Fibroblast of skin of back (primary cell): ENCODE results near the gene FREM2.
A peak's percentile ranks its signal among the peaks of the same experiment; 100 is the strongest.

ENCODE experiments used
- DNase-seq: peaks from one replicate; pipeline ENCODE4 v3.0.0-alpha.2; 2013

The FREM2 gene

DNA sequence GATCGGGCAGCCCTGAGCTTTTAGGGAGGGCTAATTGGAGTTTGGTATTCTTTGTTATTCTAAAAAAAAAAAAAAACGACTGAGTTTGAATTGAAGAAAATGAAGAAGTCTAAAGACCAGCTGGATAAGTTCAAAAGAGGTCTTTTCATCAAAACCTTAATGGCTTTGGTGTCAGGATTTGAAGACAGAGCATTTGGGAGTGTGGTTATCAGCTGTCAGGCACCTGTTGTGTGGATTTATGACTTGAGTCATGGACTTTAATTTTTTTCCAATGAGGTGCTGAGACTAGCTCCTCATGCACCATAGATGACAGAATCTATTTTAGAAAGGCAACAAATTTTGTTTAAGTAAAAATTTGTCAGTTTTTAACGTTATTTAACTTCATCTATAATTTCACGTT, 72.5 kb downstream of the FREM2 start:
- no peak for DNase-seq

DNA sequence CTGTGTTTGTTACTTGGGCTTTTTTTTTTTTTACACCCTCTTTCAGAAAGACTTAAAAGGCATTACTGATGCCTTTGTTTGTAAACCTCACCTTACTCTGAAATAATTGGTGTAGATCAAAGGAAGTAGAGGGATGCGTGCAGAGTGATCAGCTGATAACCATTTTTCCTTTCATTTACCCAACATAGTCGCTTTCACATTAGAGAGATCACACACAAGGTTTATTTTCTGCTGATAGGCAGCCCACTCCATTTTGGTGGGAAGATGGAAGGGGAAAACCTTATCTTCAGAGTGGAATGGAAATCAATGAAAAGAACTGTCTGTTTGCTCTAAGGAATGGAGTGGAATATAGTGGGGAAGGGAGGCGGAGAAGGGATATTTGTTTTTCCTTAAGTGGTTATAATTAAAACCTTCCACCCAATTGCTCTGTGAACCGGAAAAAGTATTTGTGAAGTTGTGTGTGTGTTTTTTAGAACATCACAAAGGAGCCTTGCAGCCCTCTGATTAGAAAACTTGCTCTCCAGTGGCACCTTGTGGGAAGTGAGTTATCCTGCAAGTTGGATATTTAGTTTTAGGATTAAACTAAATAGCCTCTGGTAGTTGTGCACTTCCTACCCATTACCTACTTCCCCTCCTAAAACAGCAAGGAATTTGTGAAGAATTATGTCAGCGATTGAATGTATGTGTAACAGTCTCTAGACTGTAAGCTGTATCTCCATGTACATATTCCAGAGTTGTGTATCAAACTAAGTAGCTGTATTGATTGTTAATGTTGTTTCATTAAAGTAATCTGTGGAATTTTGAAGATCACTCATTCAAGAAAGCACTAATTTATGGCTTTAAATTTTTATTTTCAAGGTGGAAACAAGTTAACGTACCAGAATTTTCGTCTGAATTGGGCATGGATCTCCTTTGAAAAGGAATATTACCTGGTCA, 76.8 kb downstream of the FREM2 start:
- peak; percentile 24 for DNase-seq

DNA sequence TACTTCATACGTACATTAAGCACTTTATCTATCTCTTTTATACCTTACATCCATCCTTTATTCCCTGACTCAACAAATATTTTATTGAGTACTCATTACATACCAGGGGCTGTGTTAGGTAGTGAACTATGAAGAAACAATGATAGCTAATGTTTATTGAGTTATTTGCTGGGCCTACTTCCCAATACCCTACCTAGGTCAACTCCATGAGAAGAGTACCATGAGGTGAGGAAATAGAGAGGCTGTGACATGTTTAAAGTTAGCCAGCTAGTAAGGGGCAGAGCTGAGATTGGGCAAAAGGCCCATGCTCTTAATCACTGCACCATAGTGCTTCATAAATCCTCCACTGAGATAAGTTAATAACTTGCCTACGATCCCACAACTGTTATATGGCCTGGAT, 79.9 kb downstream of the FREM2 start:
- DNase-seq, result no peak

DNA sequence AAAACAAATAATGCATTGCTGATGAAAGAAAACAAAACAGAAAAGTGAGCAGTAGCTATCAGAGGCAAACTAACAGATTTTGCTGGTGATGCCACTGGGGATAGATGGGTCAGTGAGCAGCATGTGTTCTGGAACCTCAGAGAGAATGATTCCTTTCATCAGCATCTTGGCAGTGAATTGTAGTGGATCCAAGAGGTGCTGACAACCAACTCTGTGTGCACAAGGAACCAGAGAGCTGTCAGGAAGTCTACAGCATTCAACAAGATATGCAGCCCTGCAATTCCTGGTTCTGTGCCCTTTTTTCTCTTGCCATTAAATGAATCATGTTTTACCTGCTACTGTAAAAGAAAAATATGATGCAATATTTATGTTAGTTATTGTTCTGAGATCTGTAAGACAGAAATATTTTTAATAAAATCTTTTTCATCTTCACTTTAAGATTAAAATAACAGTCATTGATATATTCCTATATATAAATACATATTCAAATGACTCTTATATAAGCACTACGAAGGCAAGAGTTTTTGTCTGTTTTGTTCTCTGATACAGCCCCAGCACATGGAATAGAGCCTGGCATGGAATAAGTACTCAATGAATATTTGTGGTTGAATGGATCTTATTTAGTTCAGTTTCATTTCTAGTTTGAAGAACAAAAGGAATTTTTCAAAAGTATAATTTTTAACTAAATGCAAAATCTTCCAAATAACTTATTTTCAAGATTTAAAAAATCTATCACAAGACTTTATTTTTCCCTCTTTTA, 80.8 kb downstream of the FREM2 start:
- no peak for DNase-seq

DNA sequence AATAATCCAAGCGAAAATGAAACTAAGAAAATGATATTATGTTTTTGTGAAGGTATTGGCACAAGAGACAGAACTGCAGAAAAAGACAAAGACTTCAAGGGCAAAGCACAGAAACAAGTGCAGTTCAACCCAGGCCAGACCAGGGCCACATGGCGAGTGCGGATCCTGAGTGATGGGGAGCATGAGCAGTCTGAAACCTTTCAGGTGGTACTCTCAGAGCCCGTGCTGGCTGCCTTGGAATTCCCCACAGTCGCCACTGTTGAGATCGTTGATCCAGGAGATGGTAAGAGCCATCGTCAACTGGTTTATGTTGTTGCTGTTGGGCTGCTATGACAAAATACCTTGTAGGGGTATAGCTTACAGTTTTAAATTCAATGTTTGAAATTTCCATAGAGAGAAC, 82.6 kb downstream of the FREM2 start:
- no peak for DNase-seq

DNA sequence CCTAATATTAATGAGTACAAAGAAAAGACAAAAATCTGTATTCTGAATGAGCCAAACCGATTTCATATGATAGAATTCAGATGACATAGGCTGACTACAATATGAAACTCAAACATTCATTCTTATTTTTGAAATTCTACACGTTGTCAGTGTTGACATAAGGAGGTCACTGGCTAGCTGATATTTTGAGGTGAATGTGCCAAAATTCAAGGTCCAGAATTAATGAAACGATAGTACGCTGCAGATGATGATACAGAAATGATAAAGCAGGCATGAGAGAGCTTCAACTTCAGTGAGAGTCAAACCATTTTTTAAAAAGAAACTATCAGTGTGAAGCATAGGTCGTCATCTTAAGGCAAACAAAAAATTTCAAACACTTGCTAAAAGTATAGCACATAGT, 88.2 kb downstream of the FREM2 start:
- no peak for DNase-seq

DNA sequence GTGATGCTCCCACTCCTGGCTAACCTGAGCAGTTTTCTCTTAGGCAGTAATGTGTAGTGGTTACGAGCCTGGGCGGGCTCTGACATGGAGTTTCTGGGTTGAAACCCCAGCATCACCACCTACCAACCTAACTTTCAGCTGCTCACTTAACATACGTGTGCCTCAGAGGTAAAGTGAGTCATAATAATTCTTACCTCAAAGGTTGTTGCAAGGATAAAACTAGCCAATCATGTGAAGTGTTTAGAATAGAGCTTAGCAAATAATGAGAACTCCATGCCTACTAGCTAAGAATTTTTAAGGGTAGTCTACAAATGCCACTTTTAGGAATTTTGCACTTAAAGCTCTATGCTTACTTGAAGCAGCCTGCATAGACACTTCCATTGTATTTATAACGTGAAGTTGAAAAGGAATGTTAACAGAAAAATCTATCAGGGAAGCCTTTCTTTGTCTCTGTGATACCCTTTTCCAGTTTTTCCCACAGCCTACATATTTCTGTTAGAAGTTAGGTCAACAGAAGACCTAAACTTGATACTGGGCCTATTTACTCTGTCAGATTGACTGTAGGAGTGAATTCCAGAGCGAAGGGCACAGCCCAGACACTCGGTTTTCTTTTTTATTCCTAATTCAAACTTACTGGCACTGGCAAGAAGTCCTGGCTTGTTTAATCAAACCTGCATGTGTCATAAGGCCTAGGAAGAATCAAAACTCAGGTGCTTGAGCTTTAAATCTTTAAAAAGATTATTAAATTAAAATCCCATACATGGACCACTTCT, 90.7 kb downstream of the FREM2 start:
- no peak for DNase-seq

DNA sequence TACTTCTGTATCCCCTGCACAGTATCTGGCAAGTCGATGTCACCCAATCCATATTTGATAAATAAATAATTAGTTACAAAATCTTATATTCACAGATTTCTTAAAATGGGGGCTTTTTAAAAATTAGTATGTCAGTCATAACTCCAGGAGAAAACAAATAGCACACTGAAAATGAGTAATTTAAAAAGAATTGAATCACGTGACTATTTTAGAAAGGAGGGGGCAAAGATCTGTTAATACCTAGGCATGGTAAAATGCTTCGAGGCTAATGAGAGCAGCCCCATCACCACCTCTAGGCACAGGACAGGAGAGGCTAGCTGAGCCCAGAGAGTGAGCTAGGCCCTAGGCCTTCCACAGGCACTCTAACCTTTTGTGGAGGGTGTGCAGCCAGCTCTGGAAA, 94.7 kb downstream of the FREM2 start:
- no peak for DNase-seq

DNA sequence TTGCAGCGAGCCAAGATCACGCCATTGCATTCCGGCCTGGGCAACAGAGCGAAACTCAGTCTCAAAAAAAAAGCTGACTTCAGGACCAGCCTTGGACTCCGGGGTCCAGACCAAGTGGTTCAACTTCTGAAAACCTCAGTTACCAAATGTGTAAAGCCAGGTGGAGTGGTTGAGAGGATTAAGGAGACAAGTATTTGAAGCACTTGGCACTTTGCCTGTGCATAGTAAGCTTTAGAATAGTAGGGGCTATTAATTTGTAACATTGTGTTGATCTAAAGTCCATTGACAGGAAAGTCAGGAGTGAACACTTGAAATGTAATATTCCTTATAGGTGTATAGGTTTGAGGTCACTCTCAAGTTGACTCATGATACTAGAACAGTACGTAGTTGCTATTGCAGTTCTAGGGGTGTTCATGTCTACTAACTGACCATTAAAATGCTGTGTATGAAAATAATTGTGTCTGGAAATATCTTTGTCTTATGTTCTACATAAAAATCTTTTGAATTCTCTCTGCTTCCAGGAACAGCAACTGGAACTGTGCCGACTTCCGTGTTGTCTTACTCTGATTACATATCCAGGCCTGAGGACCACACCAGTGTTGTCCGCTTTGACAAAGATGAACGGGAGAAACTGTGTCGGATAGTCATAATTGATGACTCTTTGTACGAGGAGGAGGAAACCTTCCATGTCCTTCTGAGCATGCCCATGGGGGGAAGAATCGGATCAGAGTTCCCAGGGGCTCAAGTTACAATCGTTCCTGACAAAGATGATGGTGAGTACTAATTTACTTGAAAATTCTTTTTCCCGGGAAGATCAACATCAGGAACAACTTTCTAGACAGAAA, 97.4 kb downstream of the FREM2 start:
- DNase-seq, result no peak

DNA sequence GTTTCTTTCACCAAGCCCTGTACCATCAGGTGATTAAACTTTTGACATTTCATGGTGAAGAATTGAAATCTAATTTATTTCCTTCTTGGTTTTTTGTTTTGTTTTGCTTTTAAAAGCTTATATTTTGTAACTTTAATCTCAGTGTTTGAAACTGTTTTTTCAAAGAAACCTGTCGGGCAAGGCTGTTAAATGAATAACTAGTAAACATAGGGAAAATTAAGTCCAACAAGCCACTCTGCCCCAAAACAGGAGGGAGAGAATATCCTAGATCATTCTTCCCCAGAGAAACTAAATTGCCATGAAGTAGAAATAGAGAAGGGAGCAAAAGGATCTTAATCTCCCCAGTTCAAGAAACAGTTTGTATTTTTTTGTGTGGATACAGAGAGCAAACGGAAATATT, 98.2 kb downstream of the FREM2 start:
- DNase-seq, result no peak

DNA sequence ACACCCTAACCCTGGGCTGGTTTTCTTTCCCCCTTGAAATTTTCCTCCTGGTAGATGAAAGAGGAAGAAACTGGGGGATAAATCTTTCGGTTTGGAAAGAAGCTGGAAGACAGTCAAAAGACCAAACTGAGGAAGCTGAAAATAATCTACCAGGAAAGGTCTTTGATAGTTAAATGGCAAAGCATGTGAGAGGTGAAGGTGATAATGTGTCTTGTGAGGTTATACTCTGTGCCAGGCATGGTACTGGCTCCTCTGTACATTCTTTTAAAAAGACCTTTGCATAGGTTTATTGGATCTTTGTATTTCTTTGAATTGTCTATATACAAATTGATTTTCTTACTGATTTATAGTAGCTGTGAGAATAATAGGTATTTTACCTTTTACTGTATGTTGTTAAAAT, 98.6 kb downstream of the FREM2 start:
- no peak for DNase-seq

DNA sequence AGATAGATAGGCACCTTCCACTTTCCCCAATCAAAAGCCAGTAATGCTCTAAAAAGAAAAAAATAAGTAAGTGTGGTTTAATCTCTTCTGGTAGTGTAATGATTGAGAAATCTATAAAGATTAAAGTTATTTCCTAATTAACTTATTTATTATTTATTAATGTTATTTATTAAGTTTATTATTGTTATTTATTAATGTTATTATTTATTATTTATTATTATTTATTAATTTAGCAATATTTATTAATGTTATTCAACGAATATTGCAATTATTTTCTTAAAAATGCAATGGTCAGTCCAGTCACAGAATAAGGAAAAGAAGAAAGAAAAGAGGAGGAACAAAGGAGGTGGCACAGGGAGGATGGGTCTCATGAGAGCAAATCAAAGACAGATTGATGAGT, 100.7 kb downstream of the FREM2 start:
- DNase-seq, result no peak

DNA sequence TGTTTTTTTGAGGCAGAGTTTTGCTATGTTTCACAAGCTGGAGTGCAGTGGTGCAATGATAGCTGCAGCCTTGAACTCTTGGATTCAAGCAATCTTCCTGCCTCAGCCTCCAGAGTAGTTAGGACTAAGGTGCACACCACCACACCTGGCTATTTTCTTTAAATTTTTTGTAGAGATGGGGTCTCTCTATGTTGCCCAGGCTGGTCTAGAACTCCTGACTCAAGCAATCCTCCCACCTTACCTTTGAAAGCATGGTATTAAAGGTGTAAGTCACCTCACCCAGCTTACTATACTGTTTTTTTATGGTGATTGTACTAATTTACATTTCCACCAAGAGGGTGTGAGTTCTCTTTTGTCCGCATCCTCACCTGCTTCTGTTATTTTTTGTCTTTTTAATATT, 110.0 kb downstream of the FREM2 start:
- DNase-seq, result no peak

DNA sequence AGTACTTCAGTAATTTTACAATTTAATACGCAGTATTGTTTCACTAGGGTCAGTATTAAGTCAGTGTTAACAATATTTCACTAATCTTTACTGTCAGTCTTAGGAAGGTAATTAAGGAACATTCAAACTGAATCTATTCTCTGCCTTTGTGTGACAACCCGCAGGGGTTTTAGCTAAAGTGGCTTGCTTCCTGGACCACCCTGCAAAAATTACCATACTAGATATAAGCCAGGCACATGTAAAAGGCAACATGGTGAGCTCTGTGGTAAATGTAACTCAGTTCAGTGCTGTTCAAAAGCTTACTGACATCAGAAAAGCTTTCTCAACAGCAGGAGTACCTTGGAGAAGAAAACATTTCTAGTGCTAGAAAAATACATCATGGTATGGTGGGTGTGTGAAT, 116.7 kb downstream of the FREM2 start:
- DNase-seq, result no peak

DNA sequence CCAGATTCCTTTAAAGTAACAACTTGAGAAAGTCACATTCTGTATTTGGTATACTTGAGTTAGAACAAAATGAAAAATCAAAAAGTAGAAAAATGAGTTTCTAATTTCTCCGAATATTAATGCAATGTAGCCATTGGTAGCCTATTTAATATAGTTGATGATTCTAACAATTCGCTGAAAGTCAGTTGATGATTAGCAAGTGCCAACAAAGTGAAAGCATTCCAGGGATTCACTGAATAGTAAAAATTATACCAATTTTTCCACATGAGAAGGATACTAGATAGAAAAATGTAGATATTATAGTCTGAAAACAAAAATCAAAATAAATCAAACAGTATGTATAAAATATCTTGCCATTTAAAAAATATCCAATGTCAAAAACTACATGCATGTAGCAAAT, 117.2 kb downstream of the FREM2 start:
- no peak for DNase-seq

DNA sequence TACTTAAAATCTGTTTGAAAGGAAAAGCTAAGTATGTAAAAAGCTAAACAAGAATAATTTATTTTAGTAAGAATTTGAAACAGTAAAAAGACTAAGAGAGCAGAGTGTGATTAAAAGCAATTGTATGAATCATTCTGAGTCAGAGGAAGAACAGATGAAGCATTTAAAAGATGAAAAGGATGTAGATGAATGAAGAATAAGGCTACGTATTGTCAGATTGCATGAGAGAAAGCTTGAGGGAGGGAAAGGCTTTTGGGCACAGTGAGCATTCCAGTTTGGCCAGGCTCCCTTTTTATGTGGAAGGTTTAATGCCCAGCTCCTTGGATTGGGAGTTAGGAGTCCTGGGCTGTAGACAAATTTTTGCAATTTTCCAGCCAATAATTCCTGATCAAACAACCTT, 117.7 kb downstream of the FREM2 start:
- peak; percentile 23 for DNase-seq

DNA sequence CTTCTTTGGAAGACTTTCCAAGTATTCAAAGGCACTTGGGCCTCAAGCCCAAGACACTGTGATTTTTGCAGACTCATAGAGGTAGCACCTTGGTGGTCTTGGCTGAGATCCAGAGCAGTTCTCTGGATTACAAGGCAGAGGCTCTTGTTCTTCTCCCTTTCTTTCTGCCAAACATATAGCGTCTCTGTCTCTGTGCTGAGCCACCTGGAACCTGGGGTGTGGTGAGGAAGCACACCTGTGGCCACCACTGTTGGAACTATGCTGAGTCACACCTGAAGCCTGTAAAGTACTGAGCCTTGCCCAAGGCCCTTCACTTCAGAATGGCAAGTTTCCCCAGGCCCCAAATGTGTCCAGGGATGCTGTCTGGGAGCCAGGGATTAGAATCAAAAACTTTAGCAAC, 127.5 kb downstream of the FREM2 start:
- no peak for DNase-seq

DNA sequence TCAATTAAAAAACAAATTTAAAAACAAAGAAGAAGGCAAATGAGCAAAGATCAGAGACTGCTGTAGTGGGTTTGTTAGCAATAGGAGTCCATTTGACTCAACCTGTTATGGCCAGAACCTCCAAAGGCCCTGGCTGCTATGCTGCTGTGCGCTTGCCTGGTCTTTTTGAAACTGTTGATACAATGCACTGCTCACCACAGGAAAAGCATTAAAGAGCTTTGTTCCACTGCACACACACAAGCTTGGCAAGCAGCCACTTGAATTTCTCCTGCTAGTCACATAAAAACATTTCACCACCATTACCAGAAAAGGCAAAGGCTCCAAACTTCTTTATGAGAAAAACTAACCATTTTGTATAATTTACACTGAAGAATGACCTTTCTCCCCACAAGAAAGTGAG, 132.2 kb downstream of the FREM2 start:
- DNase-seq, result no peak

DNA sequence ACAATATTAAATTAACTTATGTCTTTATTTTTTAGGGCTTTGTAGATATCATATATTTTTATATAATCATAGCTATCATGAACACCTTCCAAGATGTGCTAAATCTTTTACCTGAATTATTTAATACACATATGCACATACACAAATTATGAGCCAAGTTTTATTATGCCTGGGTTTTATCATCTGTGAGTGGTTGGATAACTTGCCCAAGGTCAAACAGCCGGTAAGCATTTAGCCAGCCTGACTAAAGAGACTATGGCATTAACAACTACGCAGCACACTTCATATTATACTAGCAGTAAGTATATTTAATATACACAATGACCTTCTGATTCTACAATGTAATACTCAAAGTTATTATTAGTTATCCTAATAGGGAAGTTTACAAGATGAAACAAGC, 132.7 kb downstream of the FREM2 start:
- no peak for DNase-seq

DNA sequence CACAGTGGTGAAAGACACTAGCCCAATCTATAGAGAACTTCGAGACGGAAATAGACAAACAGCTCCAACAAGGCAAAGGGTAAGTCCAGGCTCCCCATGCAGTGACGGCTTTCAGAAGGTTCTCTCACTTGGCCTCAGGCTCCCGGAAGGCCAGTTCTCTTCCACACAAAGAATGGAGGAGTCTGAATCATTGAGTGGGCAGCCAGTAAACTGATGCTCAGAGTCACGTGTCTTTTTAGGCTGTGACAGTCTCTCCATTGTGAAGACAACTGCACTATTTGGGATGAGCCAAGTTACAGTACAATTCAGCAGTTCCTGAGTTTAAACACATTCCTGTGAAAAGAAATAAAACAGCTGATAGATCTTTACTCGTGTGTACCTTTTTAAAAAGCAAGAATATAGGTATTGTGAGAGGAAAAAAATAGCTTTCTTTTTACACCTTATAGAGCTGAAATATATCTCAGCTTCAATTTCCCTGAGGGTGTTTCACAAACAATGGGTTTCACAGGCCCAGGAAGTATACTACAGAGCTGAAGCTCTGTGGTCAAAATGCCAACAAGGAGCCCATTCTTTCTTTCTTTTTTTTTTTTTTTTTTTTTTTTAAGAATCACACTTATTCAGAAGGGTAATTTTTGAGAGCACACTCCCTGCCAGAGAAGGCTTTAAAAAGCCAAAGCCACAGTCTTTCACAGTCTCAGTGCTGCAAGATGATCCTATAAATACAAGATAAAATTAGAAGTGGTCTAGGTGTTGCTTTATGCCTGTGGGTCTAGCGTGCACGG, 135.1 kb downstream of the FREM2 start:
- DNase-seq, result no peak

DNA sequence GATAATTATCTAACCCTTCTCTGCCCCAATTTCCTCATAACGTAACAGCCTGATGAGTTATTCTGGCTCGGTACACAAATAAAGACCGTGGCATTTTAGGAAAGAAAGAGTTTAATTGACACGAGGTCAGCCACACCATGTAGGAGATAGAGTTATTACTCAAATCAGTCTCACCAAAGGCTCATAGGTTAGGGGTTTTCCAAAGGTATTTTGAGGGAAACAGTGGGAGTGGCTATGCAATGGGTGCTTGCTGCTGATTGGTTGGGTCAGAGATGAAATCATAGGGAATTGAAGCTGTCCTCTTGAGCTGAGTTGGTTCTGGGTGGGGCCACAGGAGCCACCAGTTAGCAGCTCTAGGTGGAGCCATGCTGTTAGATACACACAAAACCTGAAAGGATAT, 137.5 kb downstream of the FREM2 start:
- DNase-seq, result no peak
